IPS DF 4.7 (cell line): ENCODE results near the gene TRAPPC8.
A peak's percentile ranks its signal among the peaks of the same experiment; 100 is the strongest.
"Not testable (repeated sequence)": the region's sequence is repeated elsewhere in the genome, so short reads cannot be mapped to it uniquely, and the experiment has no call there.

Source experiments
- DNase-seq: peaks from one replicate; pipeline ENCODE4 v3.0.0-alpha.2; 2013; ENCODE audit warnings: low spot score; ENCODE audit errors: extremely low read depth

The TRAPPC8 gene

GRCh38 chr18:31857526-31858106 lies 85.3 kb downstream of the TRAPPC8 start:
- DNase-seq, result no peak

DNA sequence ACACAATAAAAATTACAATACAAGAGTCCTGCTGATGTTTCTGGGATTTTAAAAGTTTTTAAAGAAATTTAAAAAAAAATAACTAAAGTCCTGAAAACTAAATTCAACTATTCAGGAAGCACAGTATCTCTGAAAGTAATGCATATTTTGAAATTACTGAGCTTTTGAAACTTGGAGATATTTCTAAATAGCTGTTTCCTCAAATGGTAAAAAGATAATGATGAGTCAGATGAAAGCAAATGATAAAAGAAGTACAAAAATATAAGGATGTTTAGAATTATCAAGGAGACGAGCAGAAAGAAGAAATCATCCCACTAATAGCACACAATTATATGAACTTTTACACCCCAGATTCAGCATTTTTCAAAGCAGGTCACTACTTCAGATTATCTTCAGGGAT lies 92.1 kb downstream of the TRAPPC8 start:
- no peak for DNase-seq

DNA sequence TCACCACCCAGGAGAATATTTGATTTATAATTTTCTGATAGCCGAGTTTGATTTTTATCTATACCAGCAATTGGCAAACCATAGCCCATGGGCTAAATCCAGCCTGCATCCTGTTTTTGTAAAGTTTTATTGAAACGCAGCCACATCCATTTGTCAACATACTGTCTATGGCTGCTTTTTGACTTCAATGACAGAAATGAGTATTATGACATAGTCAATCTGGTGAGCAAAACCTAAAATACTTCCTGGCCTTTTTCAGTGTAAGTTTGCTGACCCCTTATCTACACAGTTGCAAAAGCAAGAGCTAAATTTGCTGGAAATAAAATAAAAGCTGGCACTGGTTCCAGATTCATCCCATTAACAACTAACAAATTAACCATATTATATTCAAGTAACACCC lies 102.4 kb downstream of the TRAPPC8 start:
- DNase-seq, result no peak

GRCh38 chr18:31837879-31838278 lies 105.0 kb downstream of the TRAPPC8 start:
- DNase-seq, result no peak

GRCh38 chr18:31835528-31836133 lies 107.3 kb downstream of the TRAPPC8 start:
- no peak for DNase-seq

- DNase-seq, result no peak
Measured at GRCh38 chr18:31831903-31832302, 111.0 kb downstream of the TRAPPC8 start.

- no peak for DNase-seq
Measured at GRCh38 chr18:31830686-31831085, 112.2 kb downstream of the TRAPPC8 start.

DNA sequence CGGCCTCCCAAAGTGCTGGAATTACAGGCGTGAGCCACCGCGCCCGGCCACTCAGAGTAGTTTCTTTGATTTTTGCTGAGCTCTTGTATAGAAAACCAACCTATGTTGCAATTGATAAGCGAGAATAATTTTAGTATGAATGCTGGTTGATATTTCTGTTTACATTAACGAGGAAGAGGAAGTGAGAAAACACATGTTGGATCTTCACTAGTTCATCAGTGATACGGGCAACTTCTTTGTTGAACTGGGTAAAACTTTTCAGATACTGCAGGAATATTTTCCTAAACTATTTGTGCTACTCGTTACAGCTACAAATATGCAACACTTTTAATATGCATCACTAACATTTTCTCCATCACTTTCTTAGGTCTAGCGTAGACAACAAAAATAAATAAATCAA lies 114.3 kb downstream of the TRAPPC8 start:
- DNase-seq, result no peak

- DNase-seq, result not testable (repeated sequence)
Measured at GRCh38 chr18:31826673-31827325, 116.1 kb downstream of the TRAPPC8 start.

GRCh38 chr18:31825772-31826171 lies 117.2 kb downstream of the TRAPPC8 start:
- DNase-seq, result peak; percentile 92

GRCh38 chr18:31821545-31822171 lies 121.3 kb downstream of the TRAPPC8 start:
- no peak for DNase-seq

DNA sequence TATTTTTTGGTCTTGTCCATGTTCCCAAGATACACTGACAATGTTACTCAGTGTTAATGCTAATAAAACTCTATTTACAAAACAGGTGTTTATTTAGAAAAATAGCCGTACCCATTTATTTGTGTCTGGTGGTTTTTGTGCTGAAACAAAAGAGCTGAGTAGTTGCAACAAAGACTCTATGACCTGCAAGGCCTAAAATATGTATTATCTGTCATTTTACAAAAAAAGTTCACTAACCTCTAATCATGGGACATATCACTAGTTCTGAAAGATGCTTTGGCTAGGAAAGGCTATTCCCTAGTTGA lies 123.1 kb downstream of the TRAPPC8 start:
- no peak for DNase-seq

GRCh38 chr18:31819106-31819924 lies 123.6 kb downstream of the TRAPPC8 start:
- DNase-seq, result no peak

- DNase-seq, result no peak
Measured at GRCh38 chr18:31814132-31814531, 128.8 kb downstream of the TRAPPC8 start.

GRCh38 chr18:31810336-31811130 lies 132.4 kb downstream of the TRAPPC8 start:
- not testable (repeated sequence) for DNase-seq

DNA sequence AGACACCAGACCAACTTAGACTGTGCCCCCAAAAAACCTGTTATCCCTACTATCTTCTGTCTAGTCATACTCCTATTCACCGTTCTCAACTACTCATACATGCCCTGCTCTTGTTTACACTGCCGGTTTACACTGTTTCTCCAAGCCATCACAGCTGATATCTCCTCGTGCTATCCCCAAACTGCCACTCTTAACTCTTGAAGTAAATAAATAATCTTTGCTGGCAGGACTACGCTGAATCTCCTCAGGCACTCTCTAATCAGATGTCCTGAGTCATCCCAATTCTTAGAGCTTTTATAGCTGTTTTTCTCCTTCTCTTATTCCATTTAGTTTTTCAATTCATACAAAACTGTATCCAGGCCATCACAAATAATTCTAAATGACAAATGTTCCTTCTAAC lies 133.9 kb downstream of the TRAPPC8 start:
- DNase-seq, result not testable (repeated sequence)

GRCh38 chr18:31801078-31801477 lies 141.8 kb downstream of the TRAPPC8 start:
- DNase-seq, result no peak

- not testable (repeated sequence) for DNase-seq
Measured at GRCh38 chr18:31799257-31799656, 143.7 kb downstream of the TRAPPC8 start.

GRCh38 chr18:31798399-31798798 lies 144.5 kb downstream of the TRAPPC8 start:
- no peak for DNase-seq

DNA sequence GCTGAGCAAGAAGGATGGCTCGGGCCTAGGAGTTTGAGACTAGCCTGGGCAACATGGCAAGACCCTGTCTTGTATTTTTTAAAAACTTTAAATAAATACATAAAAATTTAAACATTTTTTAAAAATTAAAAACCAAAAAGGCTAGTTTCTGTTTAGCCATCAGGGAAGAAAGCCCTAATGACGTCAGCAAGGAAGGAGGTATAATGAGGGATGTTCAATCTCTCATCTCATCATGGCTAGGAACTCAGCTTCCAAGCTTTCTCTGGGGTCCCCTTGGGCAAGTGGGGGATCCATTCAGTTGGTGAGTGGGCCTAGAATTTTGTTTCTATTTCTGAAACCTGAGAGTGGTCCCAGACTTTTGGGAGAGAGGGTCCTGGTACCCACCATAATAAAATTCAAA lies 147.2 kb downstream of the TRAPPC8 start:
- DNase-seq, result no peak

DNA sequence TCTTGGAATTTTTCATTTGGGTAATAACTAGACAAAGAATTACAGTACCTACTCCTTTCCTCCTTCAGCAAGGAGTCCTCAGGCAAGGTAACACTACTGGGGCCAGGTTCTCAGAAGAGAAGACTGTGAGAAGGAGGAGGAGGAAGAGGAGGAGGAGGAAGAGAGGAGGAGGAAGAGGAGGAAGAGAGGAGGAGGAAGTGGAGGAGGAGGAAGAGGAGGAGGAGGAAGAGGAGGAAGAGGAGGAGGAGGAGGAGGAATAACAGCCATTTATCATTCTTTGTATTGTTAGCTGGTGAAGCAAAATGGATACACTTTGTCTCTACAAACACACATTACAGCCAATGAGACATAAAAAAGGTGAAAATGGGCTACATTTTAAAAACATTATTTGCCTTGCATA lies 149.4 kb downstream of the TRAPPC8 start:
- no peak for DNase-seq
